H9 (cell line): ENCODE measurements around the gene RCSD1. TPM values are rescaled to one million over a fixed set of nuclear protein-coding genes. Genes with fewer than 3 reads are reported as not detected.

ENCODE experiments used
- DNase-seq: peaks from one replicate; pipeline ENCODE4 v3.0.0-alpha.2; 2017
- H2AFZ ChIP-seq: one replicate; pipeline ENCODE4 v1.6.1; 2013; ENCODE audit warnings: mild to moderate bottlenecking, low read length, control low read depth, moderate library complexity
- H2AK5ac ChIP-seq: 2 replicates; pipeline ENCODE4 v1.6.1; 2013; ENCODE audit warnings: low read length, control low read depth, mixed read lengths; ENCODE audit not compliant: insufficient read length
- H2BK120ac ChIP-seq: one replicate; pipeline ENCODE4 v1.6.1; 2013; ENCODE audit warnings: low read depth, mild to moderate bottlenecking, low read length, control low read depth, inconsistent platforms; ENCODE audit not compliant: poor library complexity, severe bottlenecking
- H2BK12ac ChIP-seq: 2 replicates; pipeline ENCODE4 v1.6.1; 2013; ENCODE audit warnings: low read length, control low read depth, mixed read lengths, low read depth; ENCODE audit not compliant: insufficient read length
- H2BK15ac ChIP-seq: 2 replicates; pipeline ENCODE4 v1.6.1; 2013; ENCODE audit warnings: low read depth, low read length, control low read depth
- H2BK20ac ChIP-seq: one replicate; pipeline ENCODE4 v1.6.1; 2013; ENCODE audit warnings: low read depth, mild to moderate bottlenecking, low read length, control low read depth, inconsistent platforms; ENCODE audit not compliant: poor library complexity, severe bottlenecking
- H2BK5ac ChIP-seq: 2 replicates; pipeline ENCODE4 v1.6.1; 2013; ENCODE audit warnings: low read length, control low read depth, mixed read lengths; ENCODE audit not compliant: insufficient read length
- H3K14ac ChIP-seq: 2 replicates; pipeline ENCODE4 v1.6.1; 2013; ENCODE audit warnings: low read length, control low read depth; ENCODE audit not compliant: insufficient read depth
- H3K18ac ChIP-seq: 2 replicates; pipeline ENCODE4 v1.6.1; 2013; ENCODE audit warnings: low read depth, mild to moderate bottlenecking, mixed read lengths, low read length, control low read depth; ENCODE audit not compliant: insufficient read length
- H3K23ac ChIP-seq: 2 replicates; pipeline ENCODE4 v1.6.1; 2013; ENCODE audit warnings: low read length, control low read depth, mixed read lengths, low read depth; ENCODE audit not compliant: insufficient read length
- H3K23me2 ChIP-seq: 2 replicates; pipeline ENCODE4 v1.6.1; 2013; ENCODE audit warnings: low read depth, mild to moderate bottlenecking, mixed read lengths, low read length, control low read depth; ENCODE audit not compliant: insufficient read length, poor library complexity, severe bottlenecking
- H3K27ac ChIP-seq: 2 replicates; pipeline ENCODE4 v1.5.1; 2013; ENCODE audit warnings: low read length, control low read depth, mixed read lengths, low read depth; ENCODE audit not compliant: insufficient read length
- H3K27me3 ChIP-seq: 2 replicates; pipeline ENCODE4 v1.6.1; 2013; ENCODE audit warnings: low read length, control low read depth, inconsistent platforms; ENCODE audit not compliant: insufficient read depth
- H3K4ac ChIP-seq: 2 replicates; pipeline ENCODE4 v1.6.1; 2013; ENCODE audit warnings: low read depth, mild to moderate bottlenecking, control low read depth, inconsistent platforms, low read length, moderate library complexity
- H3K4me1 ChIP-seq: 2 replicates; pipeline ENCODE4 v1.6.1; 2013; ENCODE audit warnings: low read length, control low read depth, inconsistent platforms; ENCODE audit not compliant: insufficient read depth
- H3K4me2 ChIP-seq: 2 replicates; pipeline ENCODE4 v1.6.1; 2013; ENCODE audit warnings: low read length, control low read depth, mixed read lengths; ENCODE audit not compliant: insufficient read length, insufficient read depth
- H3K56ac ChIP-seq: 2 replicates; pipeline ENCODE4 v1.6.1; 2013; ENCODE audit warnings: low read depth, mild to moderate bottlenecking, mixed read lengths, low read length, control low read depth; ENCODE audit not compliant: insufficient read length
- H3K79me1 ChIP-seq: 2 replicates; pipeline ENCODE4 v1.6.1; 2013; ENCODE audit warnings: low read depth, mild to moderate bottlenecking, moderate library complexity, low read length, control low read depth, inconsistent platforms; ENCODE audit not compliant: insufficient read depth, poor library complexity, severe bottlenecking
- H3K79me2 ChIP-seq: 2 replicates; pipeline ENCODE4 v1.6.1; 2013; ENCODE audit warnings: low read length, control low read depth, inconsistent platforms; ENCODE audit not compliant: insufficient read depth
- H3K9ac ChIP-seq: 2 replicates; pipeline ENCODE4 v1.6.1; 2013; ENCODE audit warnings: low read length, control low read depth, mixed read lengths; ENCODE audit not compliant: insufficient read length; ENCODE audit errors: extremely low read depth
- H3K9me3 ChIP-seq: one replicate; pipeline ENCODE4 v1.6.1; 2013; ENCODE audit warnings: low read depth, low read length, inconsistent platforms; ENCODE audit not compliant: control insufficient read depth
- H3T11ph ChIP-seq: one replicate; pipeline ENCODE4 v1.6.1; 2013; ENCODE audit warnings: mild to moderate bottlenecking, low read length, control low read depth, inconsistent platforms
- H4K20me1 ChIP-seq: one replicate; pipeline ENCODE4 v1.6.1; 2013; ENCODE audit not compliant: control insufficient read depth, insufficient read length, insufficient read depth
- H4K5ac ChIP-seq: 2 replicates; pipeline ENCODE4 v1.6.1; 2013; ENCODE audit warnings: low read depth, mild to moderate bottlenecking, mixed read lengths, low read length, control low read depth; ENCODE audit not compliant: insufficient read length
- H4K8ac ChIP-seq: replicated peaks from 2 replicates; pipeline ENCODE4 v1.6.1; 2013; ENCODE audit warnings: low read length, control low read depth, mixed read lengths, low read depth; ENCODE audit not compliant: insufficient read length
- H4K91ac ChIP-seq: 2 replicates; pipeline ENCODE4 v1.6.1; 2013; ENCODE audit warnings: low read depth, mild to moderate bottlenecking, moderate library complexity, mixed read lengths, low read length, control low read depth; ENCODE audit not compliant: insufficient read length
- H3K27ac Mint-ChIP-seq, 3 experiments: 2 replicates in 2 of 3; 3 replicates in 1 of 3; pipeline ENCODE4 v1.8.0; 2020 to 2021; ENCODE audit warnings: mixed read lengths in 3 of 3, mild to moderate bottlenecking in 1 of 3, moderate library complexity in 1 of 3
- H3K27me3 Mint-ChIP-seq: 2 replicates; pipeline ENCODE4 v1.8.0; 2021; ENCODE audit warnings: low read depth, mild to moderate bottlenecking, moderate library complexity, mixed read lengths
- H3K36me3 Mint-ChIP-seq, 3 experiments: 2 replicates in 2 of 3; 3 replicates in 1 of 3; pipeline ENCODE4 v1.8.0; 2020 to 2021; ENCODE audit warnings: low read depth in 3 of 3, mixed read lengths in 3 of 3; ENCODE audit not compliant: insufficient read depth in 1 of 3
- H3K4me1 Mint-ChIP-seq, 2 experiments: 2 replicates each; pipeline ENCODE4 v1.8.0; 2020; ENCODE audit warnings: mixed read lengths in 2 of 2
- H3K4me3 Mint-ChIP-seq, 2 experiments: 2 replicates in 1 of 2; 3 replicates in 1 of 2; pipeline ENCODE4 v1.8.0; 2020 to 2021; ENCODE audit warnings: mild to moderate bottlenecking in 2 of 2, mixed read lengths in 2 of 2, moderate library complexity in 1 of 2
- H3K9me3 Mint-ChIP-seq, 2 experiments: 2 replicates in 1 of 2; 3 replicates in 1 of 2; pipeline ENCODE4 v1.8.0; 2020; ENCODE audit warnings: mild to moderate bottlenecking in 2 of 2, mixed read lengths in 2 of 2, moderate library complexity in 1 of 2
- WGBS: extraction: QIAGEN DNeasy Blood & Tissue Kit; methylation state at CpG from one replicate; pipeline ENCODE4 v1.1.7; 2013; ENCODE audit warnings: missing lambda C conversion rate, low lambda C conversion rate, mixed read lengths; ENCODE audit not compliant: insufficient read length; ENCODE audit errors: extremely low coverage; 5-methylcytosine and 5-hydroxymethylcytosine counted together
- total RNA-seq: library from RNA; stranded (reverse); gene quantifications from 2 replicates; pipeline ENCODE4 v1.2.1, GENCODE V29; 2021
- TF ChIP-seq, protein P1 (sequence below): fragments of 200-600 bp; sonication (generic); conservative IDR thresholded peaks from 3 replicates; pipeline ENCODE4 v1.8.0; 2021; ENCODE audit warnings: antibody characterized with exemption, mild to moderate bottlenecking

The RCSD1 gene
- total RNA-seq, 1 experiment from 2014 or later: 0.13 TPM

DNA sequence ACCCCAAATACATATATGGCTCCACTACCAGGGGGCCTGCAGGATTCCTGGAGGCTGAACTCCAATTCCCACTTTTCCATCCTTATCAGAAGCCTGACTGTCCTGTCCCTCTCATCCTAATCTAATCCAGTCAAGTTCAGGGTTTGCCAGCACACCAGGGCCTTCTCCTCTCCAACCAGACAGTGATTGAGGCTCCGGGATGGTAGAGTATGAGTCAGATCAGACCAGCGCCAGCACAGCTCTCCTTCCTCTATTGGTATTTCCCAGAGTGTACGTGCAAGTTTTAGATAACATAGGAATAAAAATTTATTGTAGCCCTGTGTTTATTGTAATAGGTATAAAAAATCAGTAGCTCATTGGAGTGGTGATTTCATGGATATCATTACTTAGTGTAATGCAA, 24.5 kb upstream of the RCSD1 start:
- H3K79me2 ChIP-seq: no peaks in the 10 kb centered on the region
- H3K79me1 ChIP-seq: no peaks in the 10 kb centered on the region
- DNase-seq: no peak
- no peak overlapping the region for H3K14ac ChIP-seq
- no peak overlapping the region for H2AFZ ChIP-seq
- H3K9ac ChIP-seq: no peak overlapping the region
- no peak overlapping the region for H3K27ac Mint-ChIP-seq
- H3K36me3 Mint-ChIP-seq: peaks cover 4 to 10% (median 8%) of the 10 kb centered on the region in 3 experiments
- H3K23me2 ChIP-seq: no peaks in the 10 kb centered on the region
- no peak overlapping the region for H3K4me2 ChIP-seq
- H3K4ac ChIP-seq: no peak overlapping the region
- peaks cover 21 to 23% of the 10 kb centered on the region in 2 experiments for H3K9me3 Mint-ChIP-seq
- H4K20me1 ChIP-seq: no peaks in the 10 kb centered on the region
- no peak overlapping the region for H2BK15ac ChIP-seq
- H2BK5ac ChIP-seq: no peak overlapping the region
- no peak overlapping the region for H4K5ac ChIP-seq
- H3K18ac ChIP-seq: no peak overlapping the region
- no peak overlapping the region for H4K8ac ChIP-seq
- H3K27me3 ChIP-seq: no peaks in the 10 kb centered on the region
- H3K4me3 Mint-ChIP-seq: no peak overlapping the region
- H3K27ac ChIP-seq: no peak overlapping the region
- no peak overlapping the region for H4K91ac ChIP-seq
- peaks cover 4% of the 10 kb centered on the region in 2 experiments; a peak in 2 of 4 replicates for H3K4me1 Mint-ChIP-seq
- no peak overlapping the region for H2BK12ac ChIP-seq
- no peak overlapping the region for H3T11ph ChIP-seq
- no peak overlapping the region for H3K56ac ChIP-seq
- H2AK5ac ChIP-seq: no peak overlapping the region
- no peak overlapping the region for H2BK20ac ChIP-seq
- WGBS: no CpG with 5 or more reads among the region's 3 CpGs
- peaks cover 6% of the 10 kb centered on the region for H3K27me3 Mint-ChIP-seq
- H3K4me1 ChIP-seq: no peaks in the 10 kb centered on the region
- TF ChIP-seq, protein P1, sequence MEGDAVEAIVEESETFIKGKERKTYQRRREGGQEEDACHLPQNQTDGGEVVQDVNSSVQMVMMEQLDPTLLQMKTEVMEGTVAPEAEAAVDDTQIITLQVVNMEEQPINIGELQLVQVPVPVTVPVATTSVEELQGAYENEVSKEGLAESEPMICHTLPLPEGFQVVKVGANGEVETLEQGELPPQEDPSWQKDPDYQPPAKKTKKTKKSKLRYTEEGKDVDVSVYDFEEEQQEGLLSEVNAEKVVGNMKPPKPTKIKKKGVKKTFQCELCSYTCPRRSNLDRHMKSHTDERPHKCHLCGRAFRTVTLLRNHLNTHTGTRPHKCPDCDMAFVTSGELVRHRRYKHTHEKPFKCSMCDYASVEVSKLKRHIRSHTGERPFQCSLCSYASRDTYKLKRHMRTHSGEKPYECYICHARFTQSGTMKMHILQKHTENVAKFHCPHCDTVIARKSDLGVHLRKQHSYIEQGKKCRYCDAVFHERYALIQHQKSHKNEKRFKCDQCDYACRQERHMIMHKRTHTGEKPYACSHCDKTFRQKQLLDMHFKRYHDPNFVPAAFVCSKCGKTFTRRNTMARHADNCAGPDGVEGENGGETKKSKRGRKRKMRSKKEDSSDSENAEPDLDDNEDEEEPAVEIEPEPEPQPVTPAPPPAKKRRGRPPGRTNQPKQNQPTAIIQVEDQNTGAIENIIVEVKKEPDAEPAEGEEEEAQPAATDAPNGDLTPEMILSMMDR: no peak
- H2BK120ac ChIP-seq: no peak overlapping the region
- no peak overlapping the region for H3K23ac ChIP-seq
- no peaks in the 10 kb centered on the region for H3K9me3 ChIP-seq
